ENCODE results near the gene LTB4R2. TPM values are rescaled to one million over a fixed set of nuclear protein-coding genes. Genes with fewer than 3 reads are reported as not detected.

The LTB4R2 gene
- total RNA-seq, 1 donor: 12.6 TPM

GRCh38 chr14:24271134-24271833, 38.7 kb upstream of the LTB4R2 start, which contains the start of gene RABGGTA:
Gene RABGGTA, minus strand, starts transcription at chr14:24271597. Its CDS starts 482 bp downstream, at chr14:24271115.
- Histone ChIP-seq H3K27me3 (ENCODE audit: insufficient read depth, low read length) (no peaks in the 10 kb centered on the region), H3K4me1 (ENCODE audit: insufficient read depth, low read length) (peaks cover 54% of the 10 kb centered on the region), H3K4me3 (ENCODE audit: low read length) (peak within 1 kb of the TSS; percentile 92), H3K9me3 (ENCODE audit: low read depth, low read length) (no peaks in the 10 kb centered on the region)

- Histone ChIP-seq H3K27me3 (ENCODE audit: insufficient read depth, low read length) (no peaks in the 10 kb centered on the region), H3K4me3 (ENCODE audit: low read length) (peak overlapping the region; percentile 92), H3K4me1 (ENCODE audit: insufficient read depth, low read length) (peaks cover 60% of the 10 kb centered on the region), H3K9me3 (ENCODE audit: low read depth, low read length) (no peaks in the 10 kb centered on the region)
Measured at GRCh38 chr14:24271834-24272263, 38.1 kb upstream of the LTB4R2 start.

- Histone ChIP-seq H3K4me1 (ENCODE audit: insufficient read depth, low read length) (peaks cover 66% of the 10 kb centered on the region), H3K27me3 (ENCODE audit: insufficient read depth, low read length) (no peaks in the 10 kb centered on the region), H3K9me3 (ENCODE audit: low read depth, low read length) (no peaks in the 10 kb centered on the region), H3K4me3 (ENCODE audit: low read length) (no peak overlapping the region)
Measured at GRCh38 chr14:24272467-24272866, 37.5 kb upstream of the LTB4R2 start.

- Histone ChIP-seq H3K4me1 (ENCODE audit: insufficient read depth, low read length) (peaks cover 76% of the 10 kb centered on the region), H3K27me3 (ENCODE audit: insufficient read depth, low read length) (no peaks in the 10 kb centered on the region), H3K9me3 (ENCODE audit: low read depth, low read length) (no peaks in the 10 kb centered on the region), H3K4me3 (ENCODE audit: low read length) (no peak overlapping the region)
Measured at GRCh38 chr14:24273422-24273998, 36.4 kb upstream of the LTB4R2 start.

- Histone ChIP-seq H3K27me3 (ENCODE audit: insufficient read depth, low read length) (no peaks in the 10 kb centered on the region), H3K4me3 (ENCODE audit: low read length) (no peak overlapping the region), H3K4me1 (ENCODE audit: insufficient read depth, low read length) (peaks cover 82% of the 10 kb centered on the region), H3K9me3 (ENCODE audit: low read depth, low read length) (no peaks in the 10 kb centered on the region)
Measured at GRCh38 chr14:24274101-24274543, 35.8 kb upstream of the LTB4R2 start.

- no peak overlapping the region for H3K4me3 ChIP-seq (ENCODE audit: low read length)
- H3K27me3 ChIP-seq (ENCODE audit: insufficient read depth, low read length): no peaks in the 10 kb centered on the region
- H3K4me1 ChIP-seq (ENCODE audit: insufficient read depth, low read length): peaks cover 100% of the 10 kb centered on the region
- no peaks in the 10 kb centered on the region for H3K9me3 ChIP-seq (ENCODE audit: low read depth, low read length)
Measured at GRCh38 chr14:24277071-24277470, 32.9 kb upstream of the LTB4R2 start.

- Histone ChIP-seq H3K9me3 (ENCODE audit: low read depth, low read length) (no peaks in the 10 kb centered on the region), H3K27me3 (ENCODE audit: insufficient read depth, low read length) (no peaks in the 10 kb centered on the region), H3K4me3 (ENCODE audit: low read length) (no peak overlapping the region), H3K4me1 (ENCODE audit: insufficient read depth, low read length) (peaks cover 100% of the 10 kb centered on the region)
Measured at GRCh38 chr14:24277606-24278321, 32.2 kb upstream of the LTB4R2 start.

GRCh38 chr14:24278424-24278823, 31.5 kb upstream of the LTB4R2 start:
- Histone ChIP-seq H3K9me3 (ENCODE audit: low read depth, low read length) (no peaks in the 10 kb centered on the region), H3K27me3 (ENCODE audit: insufficient read depth, low read length) (no peaks in the 10 kb centered on the region), H3K4me3 (ENCODE audit: low read length) (no peak overlapping the region), H3K4me1 (ENCODE audit: insufficient read depth, low read length) (peaks cover 94% of the 10 kb centered on the region)

GRCh38 chr14:24279301-24280186, 30.4 kb upstream of the LTB4R2 start:
- Histone ChIP-seq H3K4me1 (ENCODE audit: insufficient read depth, low read length) (peaks cover 82% of the 10 kb centered on the region), H3K4me3 (ENCODE audit: low read length) (no peak overlapping the region)

GRCh38 chr14:24280797-24281460, 29.0 kb upstream of the LTB4R2 start:
- Histone ChIP-seq H3K9me3 (ENCODE audit: low read depth, low read length) (no peaks in the 10 kb centered on the region), H3K27me3 (ENCODE audit: insufficient read depth, low read length) (no peaks in the 10 kb centered on the region), H3K4me1 (ENCODE audit: insufficient read depth, low read length) (peaks cover 69% of the 10 kb centered on the region), H3K4me3 (ENCODE audit: low read length) (no peak overlapping the region)

More at GRCh38 chr14:24279301-24280186, 30.4 kb upstream of the LTB4R2 start:
- H3K9me3 ChIP-seq (ENCODE audit: low read depth, low read length): no peaks in the 10 kb centered on the region
- H3K27me3 ChIP-seq (ENCODE audit: insufficient read depth, low read length): no peaks in the 10 kb centered on the region

GRCh38 chr14:24281636-24282035, 28.3 kb upstream of the LTB4R2 start:
- H3K9me3 ChIP-seq (ENCODE audit: low read depth, low read length): no peaks in the 10 kb centered on the region
- H3K27me3 ChIP-seq (ENCODE audit: insufficient read depth, low read length): no peaks in the 10 kb centered on the region
- no peak overlapping the region for H3K4me3 ChIP-seq (ENCODE audit: low read length)
- peaks cover 62% of the 10 kb centered on the region for H3K4me1 ChIP-seq (ENCODE audit: insufficient read depth, low read length)

- no peak overlapping the region for H3K4me3 ChIP-seq (ENCODE audit: low read length)
- no peaks in the 10 kb centered on the region for H3K9me3 ChIP-seq (ENCODE audit: low read depth, low read length)
- peaks cover 51% of the 10 kb centered on the region for H3K4me1 ChIP-seq (ENCODE audit: insufficient read depth, low read length)
- no peaks in the 10 kb centered on the region for H3K27me3 ChIP-seq (ENCODE audit: insufficient read depth, low read length)
Measured at GRCh38 chr14:24282736-24283135, 27.2 kb upstream of the LTB4R2 start.

GRCh38 chr14:24283796-24284460, 26.0 kb upstream of the LTB4R2 start:
- H3K9me3 ChIP-seq (ENCODE audit: low read depth, low read length): no peaks in the 10 kb centered on the region
- no peak overlapping the region for H3K4me3 ChIP-seq (ENCODE audit: low read length)
- peaks cover 39% of the 10 kb centered on the region for H3K4me1 ChIP-seq (ENCODE audit: insufficient read depth, low read length)
- no peaks in the 10 kb centered on the region for H3K27me3 ChIP-seq (ENCODE audit: insufficient read depth, low read length)
